GM19351 (cell line): Measurements from ENCODE around the gene FES.
"Not testable (repeated sequence)": the region's sequence is repeated elsewhere in the genome, so short reads cannot be mapped to it uniquely, and the experiment has no call there.

Experiments
- ATAC-seq: cut with Tn5 transposase; IDR thresholded peaks from one replicate; pipeline ENCODE4 v1.9.1; 2021; ENCODE audit warnings: mild to moderate bottlenecking, moderate library complexity; ENCODE audit not compliant: unreplicated experiment

FES gene

DNA sequence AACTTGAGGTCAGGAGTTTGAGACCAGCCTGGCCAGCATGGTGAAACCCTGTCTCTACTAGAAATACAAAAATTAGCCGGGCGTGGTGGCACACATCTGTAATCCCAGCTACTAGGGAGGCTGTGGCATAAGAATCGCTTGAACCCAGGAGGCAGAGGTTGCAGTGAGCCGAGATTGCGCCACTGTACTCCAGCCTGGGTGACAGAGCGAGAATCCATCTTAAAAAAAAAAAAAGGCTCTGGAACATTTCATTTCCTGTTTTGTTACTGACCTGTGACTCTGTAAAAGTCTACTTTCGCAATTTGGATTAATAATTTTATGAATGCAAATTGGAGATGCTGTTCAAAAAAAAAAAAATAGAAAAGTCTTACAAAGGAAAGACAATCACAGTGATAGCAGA is 43.8 kb downstream of the FES start:
- ATAC-seq: not testable (repeated sequence)

DNA sequence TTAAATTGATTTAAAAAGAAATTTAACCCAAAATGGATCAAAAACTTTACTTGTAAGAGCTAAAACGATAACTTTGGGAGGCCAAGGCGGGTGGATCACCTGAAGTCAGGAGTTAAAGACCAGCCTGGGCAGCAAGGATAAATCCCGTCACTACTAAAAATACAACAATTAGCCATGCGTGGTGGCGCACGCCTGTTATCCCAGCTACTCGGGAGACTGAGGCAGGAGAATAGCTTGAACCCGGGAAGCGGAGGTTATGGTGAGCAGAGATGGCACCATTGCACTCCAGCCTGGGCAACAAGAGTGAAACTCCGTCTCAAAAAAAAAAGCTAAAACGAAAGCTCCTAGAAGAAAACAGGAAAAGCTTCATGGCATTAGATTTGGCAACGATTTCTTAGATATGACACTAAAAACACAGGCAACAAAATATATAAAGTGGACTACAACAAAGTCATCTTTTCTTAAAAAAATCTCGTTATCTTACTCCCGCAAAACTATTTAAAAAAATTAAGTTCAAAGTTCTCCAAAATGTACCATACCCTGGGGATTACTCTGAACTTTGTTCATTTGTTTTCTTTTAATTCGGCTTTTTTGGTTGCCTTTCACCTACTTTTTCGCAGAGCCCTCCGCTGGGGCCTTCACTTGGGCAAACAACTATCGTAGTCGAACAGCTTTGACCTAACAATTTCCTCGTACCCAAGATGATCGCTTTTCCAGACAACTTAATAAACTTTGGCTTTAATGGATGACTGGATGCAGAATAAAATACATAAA is 45.1 kb downstream of the FES start:
- no peak for ATAC-seq

DNA sequence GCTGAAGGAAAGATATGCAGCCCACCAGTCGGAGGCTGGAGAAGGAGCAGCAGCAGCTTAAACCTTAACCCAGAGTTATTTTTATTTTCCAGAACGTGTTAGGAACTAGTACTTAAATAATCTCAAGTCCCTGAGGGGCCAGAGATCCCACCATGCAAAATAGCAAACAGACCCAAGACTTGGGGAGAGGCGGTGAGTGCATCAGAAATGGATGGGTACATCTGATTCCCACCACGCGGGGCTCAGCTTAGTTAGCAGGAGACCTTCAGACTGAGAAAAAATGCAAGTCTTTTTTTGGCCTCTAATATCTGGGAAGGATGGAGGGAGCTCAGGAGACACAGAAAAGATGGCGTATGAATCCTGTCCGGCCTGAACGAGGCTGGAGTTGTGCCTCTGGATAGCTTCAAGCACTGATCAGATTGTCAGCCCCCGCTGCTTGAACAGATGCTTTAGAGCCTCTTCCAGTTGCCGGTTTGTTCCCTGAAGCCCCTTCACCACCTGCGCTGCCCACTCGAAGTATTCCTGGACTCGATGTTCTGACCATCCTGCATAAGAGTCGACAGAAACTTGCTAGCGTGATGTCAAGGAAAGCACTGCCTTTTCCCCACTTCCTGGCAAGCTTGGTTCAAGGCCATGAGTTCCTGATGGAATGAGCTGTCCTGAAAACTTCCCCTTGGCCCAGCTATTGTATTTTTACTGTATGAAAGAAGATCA is 46.7 kb downstream of the FES start:
- no peak for ATAC-seq

DNA sequence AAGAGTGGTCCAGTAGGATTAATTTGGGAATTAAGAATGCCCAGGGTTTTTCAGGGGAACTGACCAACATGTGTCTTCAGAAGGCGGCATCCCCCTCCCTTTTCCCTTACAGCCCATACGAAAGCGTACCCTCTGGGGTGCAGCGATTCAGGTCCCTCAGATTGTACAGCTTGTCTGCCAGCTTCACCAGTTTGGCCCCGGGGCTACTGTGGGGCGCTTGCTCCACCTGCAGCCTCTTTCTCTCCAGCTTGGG is 47.2 kb downstream of the FES start:
- ATAC-seq: no peak

DNA sequence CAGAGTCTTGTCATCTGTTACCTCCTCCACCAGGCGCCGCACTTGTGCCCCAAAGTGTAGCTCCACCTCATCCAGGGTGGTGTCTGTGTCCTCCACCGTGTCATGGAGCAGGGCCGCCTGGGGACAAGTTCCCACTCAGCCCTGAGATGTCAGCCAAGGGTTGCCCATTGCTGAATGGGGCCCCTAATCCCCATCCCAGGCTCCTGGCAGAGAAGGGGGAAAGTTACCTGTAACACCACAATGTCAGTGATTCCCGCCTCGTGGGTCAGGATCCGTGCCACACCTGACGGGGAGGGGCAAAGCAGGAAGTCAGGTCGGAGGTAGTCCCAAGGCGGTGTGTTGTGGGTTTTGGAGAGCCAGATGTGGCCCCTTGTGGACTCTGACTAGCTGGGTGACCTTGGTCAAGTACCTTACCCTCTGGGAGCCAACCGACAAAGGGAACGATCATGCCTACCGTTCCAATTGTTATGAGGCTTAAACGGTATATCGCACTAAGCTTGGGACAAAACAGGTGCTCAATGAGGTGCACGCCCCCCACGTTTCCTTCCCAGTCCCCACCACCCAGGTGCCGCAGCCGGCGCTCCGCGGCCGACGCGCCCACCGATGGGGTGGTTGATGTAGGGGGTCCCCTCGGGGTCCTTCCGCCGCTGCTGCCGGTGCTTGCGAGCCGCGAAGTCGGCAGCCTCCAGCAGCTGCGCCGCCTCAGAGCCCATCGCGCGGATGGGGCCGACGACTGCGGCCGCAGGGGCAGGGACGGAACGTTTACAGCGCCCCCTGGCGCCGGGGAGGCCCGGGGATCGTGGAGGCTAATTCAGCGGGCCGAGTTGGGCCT is 47.7 kb downstream of the FES start, which contains the start of gene HDDC3:
Gene HDDC3 (minus strand): TSS at position 722 of the 832 bp plus-strand sequence. CDS start 9 bp downstream, at position 713.
- peak; percentile 43 for ATAC-seq

DNA sequence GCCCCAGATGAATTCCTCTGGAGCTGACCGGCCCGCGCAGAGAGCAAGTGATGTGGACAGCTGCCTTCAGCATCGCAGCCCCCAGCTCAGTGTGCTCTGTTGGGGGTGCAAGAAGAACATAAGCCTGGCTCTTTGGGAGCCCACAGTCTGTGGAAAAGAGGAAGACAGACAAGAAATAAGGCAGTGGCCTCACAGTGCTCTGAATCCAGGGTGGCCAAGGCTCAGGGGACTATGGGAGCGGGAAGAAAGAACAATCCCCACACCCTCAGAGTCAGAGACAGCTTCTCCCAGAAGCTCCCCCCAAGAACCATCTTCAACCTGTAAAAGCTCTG is 48.3 kb downstream of the FES start:
- ATAC-seq: no peak

DNA sequence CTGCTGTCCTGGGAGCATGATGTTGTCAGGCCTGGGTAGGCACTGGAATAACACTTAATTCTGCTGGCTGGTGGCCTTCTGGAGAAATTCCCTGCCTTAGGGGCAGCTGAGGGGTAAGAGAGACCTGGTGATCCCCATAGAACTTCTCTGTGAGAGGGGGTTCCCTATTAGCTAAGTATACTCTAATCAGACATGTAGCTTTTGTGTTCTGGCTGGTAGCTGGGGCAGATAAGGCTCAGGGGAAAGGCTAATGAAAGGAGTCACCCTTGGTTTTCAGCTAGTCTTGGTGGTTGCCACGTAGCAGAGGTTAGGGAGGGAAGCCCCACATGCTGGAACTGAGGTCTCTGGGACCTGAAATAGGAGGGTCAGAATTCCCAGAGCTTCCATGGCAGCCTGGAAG is 49.0 kb downstream of the FES start:
- ATAC-seq: no peak

DNA sequence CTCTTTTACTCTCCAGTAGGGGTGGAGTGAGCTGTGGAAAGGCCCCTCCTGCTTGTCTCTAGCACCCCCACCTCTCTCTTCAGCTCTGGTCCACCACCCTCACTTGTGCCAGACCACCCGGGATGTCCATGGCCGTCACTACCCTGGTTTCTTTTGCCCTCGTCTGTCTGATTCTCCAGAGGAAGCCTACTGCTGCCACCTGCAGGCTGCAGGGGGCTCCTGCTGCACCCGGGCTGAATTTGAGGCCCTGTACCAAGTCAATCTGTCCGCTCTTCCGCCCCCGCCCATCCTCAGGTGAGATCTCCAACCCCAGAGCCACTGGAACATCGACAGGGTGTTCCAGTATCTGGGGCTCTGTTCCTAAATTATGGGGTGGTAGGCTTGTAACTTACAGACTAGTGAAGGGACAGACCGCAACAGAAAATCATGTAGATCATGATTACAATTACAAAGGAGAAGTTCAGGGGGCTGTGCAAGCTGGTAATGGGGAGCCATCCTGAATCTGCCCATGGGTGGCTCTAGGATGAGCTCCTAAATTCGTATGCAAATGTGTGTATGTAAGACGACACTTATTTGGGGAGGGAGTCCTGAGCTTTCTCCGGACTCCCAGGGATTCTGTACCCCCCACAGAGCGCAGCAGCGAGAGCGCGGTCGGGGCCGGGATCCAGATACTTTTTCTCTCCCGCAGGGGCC is 50.1 kb downstream of the FES start:
- ATAC-seq: peak; percentile 41

DNA sequence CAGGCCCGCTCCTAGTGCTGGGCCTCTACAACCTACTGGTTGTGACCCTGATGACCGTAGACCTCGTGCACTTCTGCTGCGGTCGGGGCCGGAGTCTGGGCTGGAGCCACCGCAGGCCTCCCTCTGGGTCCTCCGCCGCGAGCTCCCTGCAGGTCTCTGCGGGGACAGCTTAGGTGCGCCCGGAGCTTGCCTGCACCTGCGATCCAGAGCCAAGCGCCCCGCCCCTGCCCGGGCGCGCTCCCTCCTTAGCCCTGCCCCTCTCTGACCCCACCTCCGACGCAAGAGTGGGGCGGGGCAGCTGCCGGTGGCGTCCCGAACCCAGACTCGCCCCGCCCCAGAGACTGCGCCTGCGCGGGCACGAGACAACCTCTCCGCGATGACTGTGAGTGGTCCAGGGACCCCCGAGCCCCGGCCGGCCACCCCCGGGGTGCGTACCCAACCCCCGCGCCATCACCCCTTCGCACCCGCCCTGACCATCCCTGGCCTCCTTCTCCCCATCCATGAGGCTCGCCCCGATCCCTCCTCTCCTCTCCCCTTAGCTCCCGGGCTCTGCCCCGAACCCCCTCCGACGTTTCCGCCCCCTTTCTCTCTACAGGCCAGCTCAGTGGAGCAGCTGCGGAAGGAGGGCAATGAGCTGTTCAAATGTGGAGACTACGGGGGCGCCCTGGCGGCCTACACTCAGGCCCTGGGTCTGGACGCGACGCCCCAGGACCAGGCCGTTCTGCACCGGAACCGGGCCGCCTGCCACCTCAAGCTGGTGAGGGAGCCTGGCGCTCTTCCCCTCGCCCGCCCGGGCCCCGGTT is 50.8 kb downstream of the FES start, which contains the start of gene UNC45A:
Gene UNC45A (plus strand): TSS at position 337 of the 803 bp plus-strand sequence. CDS start 40 bp downstream, at position 377.
- peak; percentile 61 for ATAC-seq

DNA sequence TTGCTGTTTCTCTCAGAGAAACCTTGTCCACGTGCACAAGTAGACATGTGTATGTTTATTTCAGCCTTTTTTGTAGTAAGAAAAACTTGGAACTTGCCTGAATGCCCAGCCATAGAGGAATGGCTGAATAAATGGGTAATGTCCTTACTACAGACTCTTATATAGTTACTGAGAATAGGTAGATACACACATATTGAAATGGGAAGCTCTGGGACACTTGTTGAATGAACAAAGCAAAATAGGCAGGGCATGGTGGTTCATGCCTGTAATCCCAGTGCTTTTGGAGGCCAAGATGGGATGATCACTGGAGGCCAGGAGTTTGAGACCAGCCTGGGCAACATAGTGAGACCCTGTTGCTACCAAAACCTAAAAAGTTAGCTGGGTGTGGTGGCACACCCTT is 52.5 kb downstream of the FES start:
- ATAC-seq: no peak

DNA sequence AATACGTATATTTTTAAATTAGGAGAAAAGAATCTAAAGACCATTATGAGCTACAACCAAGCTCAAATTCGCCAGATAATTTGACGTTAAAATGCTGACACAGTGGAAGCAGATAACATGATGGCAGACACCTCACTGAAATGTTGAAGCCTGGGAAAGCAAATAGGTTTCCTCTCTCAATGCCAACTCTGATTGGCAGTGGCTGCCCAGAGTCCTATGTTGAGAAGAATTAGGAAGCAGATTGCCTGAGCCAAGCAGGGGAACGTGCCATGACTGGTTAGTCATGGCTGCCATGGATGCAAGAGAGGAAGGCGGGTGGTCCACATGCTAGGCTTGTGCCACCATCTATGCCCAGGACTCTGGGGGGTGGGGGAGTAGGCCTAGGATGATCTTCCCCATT is 54.0 kb downstream of the FES start:
- ATAC-seq: no peak

DNA sequence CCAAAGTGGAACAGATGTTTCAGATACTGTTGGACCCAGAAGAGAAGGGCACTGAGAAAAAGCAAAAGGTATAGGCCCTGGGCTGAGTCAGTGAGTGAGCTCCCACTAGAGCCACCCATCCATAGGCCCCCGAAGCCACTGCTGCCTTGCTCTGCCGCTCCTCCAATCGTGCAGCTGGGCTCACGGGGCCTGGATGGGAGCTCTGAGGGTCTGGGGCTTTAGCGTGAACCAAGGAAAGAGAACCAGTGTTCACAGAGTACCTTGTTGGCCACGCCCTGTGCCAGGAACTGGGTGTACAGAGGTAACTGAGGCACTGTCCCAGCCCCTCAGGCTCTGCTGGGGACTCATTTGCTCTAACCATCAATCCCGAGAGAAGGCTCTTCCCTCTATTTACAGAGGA is 55.5 kb downstream of the FES start:
- no peak for ATAC-seq

DNA sequence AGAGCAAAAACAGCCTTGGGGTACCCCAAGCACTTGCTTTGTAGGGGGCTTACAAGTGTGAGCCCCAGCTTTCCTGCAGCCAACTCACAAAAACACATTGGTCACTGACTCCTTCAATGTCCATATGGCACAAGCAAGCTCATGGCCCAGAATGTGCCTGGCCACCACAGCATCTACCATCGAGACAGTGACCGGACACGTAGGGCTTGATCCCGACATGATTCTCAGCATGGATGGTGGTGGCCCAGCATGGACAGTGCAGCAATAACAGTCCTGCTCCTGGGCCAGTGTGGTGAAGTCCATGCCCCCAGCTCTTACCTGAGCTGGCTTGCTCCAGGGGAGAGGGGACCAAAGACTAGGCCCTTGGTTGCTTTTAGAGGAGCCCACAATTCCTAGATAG is 56.7 kb downstream of the FES start:
- no peak for ATAC-seq

DNA sequence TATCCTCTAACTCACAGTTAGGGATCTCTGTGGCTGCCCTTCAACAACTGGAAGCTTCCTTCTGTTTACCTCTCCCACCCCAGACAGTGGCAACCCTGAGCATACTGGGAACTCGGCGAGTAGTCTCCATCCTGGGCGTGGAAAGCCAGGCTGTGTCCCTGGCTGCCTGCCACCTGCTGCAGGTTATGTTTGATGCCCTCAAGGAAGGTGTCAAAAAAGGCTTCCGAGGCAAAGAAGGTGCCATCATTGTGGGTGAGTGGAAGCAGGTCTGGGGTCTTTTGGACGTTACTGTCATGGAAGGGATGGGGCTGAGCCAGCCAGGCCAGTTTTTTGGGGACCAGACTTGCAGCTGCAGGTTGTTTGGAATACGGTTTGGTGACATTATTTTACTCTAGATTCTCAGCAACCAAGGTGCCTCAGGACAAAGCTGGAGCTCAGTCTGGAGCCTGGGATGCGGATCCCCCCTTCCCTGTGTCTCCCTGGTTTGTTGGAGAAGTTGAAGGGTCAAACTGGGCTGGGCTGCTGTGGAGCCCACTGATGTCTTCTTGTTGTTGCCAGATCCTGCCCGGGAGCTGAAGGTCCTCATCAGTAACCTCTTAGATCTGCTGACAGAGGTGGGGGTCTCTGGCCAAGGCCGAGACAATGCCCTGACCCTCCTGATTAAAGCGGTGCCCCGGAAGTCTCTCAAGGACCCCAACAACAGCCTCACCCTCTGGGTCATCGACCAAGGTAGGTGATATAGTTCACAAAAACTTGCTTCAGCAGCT is 58.2 kb downstream of the FES start:
- ATAC-seq: no peak

DNA sequence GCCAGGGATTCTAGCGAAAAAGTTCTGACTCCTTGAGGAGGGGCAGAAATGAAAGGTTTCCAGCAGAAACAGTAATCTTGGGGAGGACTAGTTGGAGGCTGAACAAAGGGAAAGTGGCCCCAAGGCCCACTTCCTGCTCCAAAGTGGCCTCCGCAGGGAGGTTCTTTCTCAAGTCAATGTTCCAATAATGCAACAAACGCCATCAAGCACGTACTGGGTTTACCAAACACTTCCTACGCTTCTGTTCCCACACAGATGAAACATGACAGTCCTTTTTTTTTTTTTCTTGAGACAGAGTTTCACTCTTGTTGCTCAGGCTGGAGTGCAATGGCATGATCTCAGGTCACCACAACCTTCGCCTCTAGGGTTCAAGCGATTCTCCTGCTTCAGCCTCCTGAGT is 60.8 kb downstream of the FES start:
- ATAC-seq: no peak
